Muscle of arm (tissue), 12 donors: ENCODE data around the gene DNPH1. TPM values are rescaled to one million over a fixed set of nuclear protein-coding genes. Genes with fewer than 3 reads are reported as not detected.
A peak's percentile ranks its signal among the peaks of the same experiment; 100 is the strongest.

ENCODE experiments used
- DNase-seq: peaks from one replicate; pipeline ENCODE4 v3.0.0-alpha.2; 2013
- polyA plus RNA-seq, 12 donors: library from polyadenylated mRNA; unstranded; fragments of 120-200 nt; gene quantifications; one replicate each; pipeline ENCODE4 v1.2.1, GENCODE V29; 2013; ENCODE audit not compliant: insufficient read length in 12 of 12

Gene DNPH1
- polyA plus RNA-seq, 12 donors, result 11.6 to 60.2 (median 16.5) TPM; not detected in 1

GRCh38 chr6:43184268-43184985, 44.9 kb downstream of the DNPH1 start:
- DNase-seq, result no peak

DNA sequence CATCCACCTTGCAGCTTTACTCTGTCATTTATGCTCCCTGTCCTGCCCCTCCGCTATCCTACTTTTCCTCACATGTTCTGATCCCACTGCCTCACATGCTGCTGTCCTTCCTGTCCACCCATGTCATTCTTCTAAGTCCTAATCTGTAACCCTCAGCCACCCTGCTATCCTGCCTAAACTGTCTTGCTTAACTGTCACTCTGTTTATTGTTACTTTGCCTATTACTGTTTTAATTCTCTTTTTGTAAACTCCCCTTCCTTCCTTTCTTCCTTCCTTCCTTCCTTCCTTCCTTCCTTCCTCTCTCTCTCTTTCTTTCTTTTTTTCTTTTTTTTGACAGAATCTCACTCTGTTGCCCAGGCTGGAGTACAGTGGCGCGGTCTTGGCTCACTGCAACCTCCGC, 45.8 kb downstream of the DNPH1 start:
- DNase-seq, result no peak

DNA sequence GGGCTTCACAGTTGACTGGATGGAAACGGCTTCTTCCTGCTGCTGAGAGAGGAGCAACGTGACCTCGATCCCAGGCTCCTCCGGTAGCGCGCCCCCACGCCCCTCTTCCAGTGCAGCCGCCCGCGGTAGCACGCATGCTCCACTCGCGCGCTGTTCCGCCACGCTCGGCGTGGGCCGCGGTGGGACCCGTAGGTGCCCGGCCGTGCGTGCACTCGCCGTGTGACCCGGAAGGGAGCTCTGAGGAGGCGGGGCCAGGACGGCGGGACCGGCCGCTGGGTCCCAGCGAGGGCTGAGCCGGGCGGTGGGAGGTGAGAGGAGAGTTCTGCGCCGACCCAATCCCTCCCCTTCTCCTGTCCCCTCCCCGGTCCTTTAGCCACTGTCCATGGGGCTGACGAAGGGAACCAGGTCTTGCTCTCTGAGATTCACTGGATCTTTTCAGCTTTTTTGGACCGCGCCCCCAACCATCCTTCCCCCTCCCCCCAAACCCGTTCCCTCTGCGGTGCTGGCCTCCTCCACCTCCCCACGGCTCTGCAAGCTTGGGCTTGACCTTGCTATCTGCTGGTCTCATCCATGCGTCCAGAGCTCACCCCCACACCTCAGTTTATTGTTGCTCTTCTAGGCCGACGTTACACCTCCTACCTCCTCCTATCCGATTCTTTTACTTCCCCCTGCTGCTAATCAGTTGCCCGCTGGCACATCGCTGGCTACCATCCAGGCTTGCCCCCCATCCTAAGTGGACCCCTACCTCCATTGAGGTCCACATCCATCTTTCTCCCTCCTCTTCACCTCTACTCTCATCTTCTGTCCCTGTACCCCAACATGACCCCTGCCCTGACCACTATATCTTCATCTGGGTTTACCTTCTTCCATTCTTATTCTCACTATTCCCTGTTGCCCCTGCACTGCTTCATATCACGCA, 47.1 kb downstream of the DNPH1 start, which contains the start of gene CUL9:
Gene CUL9 (plus strand): TSS at position 255 of the 919 bp plus-strand sequence. CDS start 2,115 bp downstream, outside the sequence.
- peak; percentile 83 for DNase-seq

DNA sequence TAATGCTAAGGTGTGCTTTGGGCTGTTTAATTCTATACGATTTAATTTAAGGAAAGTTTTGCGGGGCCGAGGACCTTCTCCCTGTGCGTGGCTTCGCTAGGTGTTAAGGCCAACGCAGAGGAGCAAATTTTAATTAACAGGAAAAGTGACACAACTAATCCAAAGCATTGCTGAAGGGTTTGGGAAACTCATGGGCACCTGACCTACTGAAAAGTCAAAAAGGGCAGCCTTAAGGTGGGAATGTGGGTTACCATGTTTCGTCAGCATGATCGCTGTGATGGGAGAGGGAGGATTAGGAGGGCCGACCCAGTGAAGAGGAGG, 47.7 kb downstream of the DNPH1 start:
- DNase-seq, result no peak

GRCh38 chr6:43180985-43181384, 48.3 kb downstream of the DNPH1 start:
- no peak for DNase-seq

- DNase-seq, result no peak
These were observed 49.2 kb downstream of the DNPH1 start for GRCh38 chr6:43180058-43180457.

- no peak for DNase-seq
These were observed 50.1 kb downstream of the DNPH1 start for GRCh38 chr6:43178951-43179830.

GRCh38 chr6:43178150-43178549, 51.1 kb downstream of the DNPH1 start:
- DNase-seq, result no peak

DNA sequence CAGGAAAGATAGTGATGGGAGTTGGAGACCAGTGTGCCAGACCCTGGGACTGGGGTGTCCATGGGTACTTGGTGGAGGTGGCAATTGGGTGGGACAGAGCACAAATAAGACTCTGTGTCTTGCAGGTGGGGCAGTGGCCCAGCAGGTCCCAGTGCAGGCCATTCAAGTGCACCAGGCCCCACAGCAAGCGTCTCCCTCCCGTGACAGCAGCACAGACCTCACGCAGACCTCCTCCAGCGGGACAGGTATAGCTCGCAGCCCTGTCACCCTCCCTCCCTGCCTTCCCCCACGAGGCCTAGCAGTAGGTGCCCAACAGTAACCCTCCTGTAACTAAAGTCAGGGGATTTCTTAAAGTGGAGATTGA, 52.9 kb downstream of the DNPH1 start:
- DNase-seq, result no peak

DNA sequence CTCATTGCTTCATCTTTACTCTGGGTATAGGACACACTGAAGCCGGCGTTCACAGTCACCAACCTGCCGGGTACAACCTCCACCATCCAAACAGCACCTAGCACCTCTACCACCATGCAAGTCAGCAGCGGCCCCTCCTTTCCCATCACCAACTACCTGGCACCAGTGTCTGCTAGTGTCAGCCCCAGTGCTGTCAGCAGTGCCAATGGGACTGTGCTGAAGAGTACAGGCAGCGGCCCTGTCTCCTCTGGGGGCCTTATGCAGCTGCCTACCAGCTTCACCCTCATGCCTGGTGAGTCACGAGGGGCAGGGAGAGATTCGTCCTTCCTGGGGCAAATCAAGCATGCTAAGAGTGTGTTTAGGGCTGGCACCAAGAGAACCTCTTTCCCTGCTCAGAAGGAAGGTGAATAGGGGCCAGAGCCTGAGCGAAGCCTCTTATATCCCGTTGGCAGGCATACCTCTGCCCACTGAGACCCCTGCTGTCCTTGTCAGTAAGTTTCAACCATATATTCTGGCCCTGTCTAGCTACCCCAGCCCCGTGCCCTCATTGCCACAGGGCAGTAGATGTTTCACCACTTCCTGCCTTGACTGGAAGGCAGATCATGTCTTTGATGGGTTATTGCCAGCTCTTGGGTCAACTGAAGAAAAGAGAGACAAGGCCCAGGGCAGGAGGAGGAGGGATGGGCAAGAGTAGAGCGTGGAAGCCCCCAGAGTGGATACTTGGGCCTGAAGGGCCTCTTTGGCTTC, 53.4 kb downstream of the DNPH1 start:
- DNase-seq, result no peak

Other genes with a start within 250 kb of the DNPH1 start
- 10 to 100 TPM in 11 of 12 donors, not detected in 1; 40.0 to 58.7 (median 43.7) TPM for gene PPP2R5D, start 244.9 kb downstream of the DNPH1 start, polyA plus RNA-seq
- gene MEA1, start 215.5 kb downstream of the DNPH1 start, polyA plus RNA-seq, result 10 to 100 TPM in 11 of 12 donors, not detected in 1; 38.6 to 59.5 (median 44.8) TPM
- 100 to 1,000 TPM; 120 to 250 (median 193) TPM for gene KLHDC3, start 215.2 kb downstream of the DNPH1 start, polyA plus RNA-seq
- 10 to 100 TPM in 11 of 12 donors, not detected in 1; 27.3 to 53.6 (median 47.8) TPM for gene RRP36, start 207.9 kb downstream of the DNPH1 start, polyA plus RNA-seq
- gene CUL7, start 175.6 kb downstream of the DNPH1 start, polyA plus RNA-seq, result 10 to 100 TPM in 11 of 12 donors, not detected in 1; 24.3 to 48.6 (median 37.9) TPM
- 10 to 100 TPM in 11 of 12 donors, not detected in 1; 35.2 to 51.9 (median 41.8) TPM for gene MRPL2, start 170.0 kb downstream of the DNPH1 start, polyA plus RNA-seq
- gene KLC4, start 169.8 kb downstream of the DNPH1 start, polyA plus RNA-seq, result 10 to 100 TPM in 11 of 12 donors, not detected in 1; 17.6 to 54.7 (median 24.4) TPM
- 100 to 1,000 TPM in 2 of 12 donors, 10 to 100 TPM in 9, not detected in 1; 35.2 to 193 (median 63.8) TPM for gene PTK7, start 153.2 kb downstream of the DNPH1 start, polyA plus RNA-seq
- gene SRF, start 58.2 kb downstream of the DNPH1 start, polyA plus RNA-seq, result 100 to 1,000 TPM in 1 of 12 donors, 10 to 100 TPM in 11; 34.9 to 100 (median 45.3) TPM
- 10 to 100 TPM in 10 of 12 donors, 1 to 10 TPM in 1, not detected in 1; 6.9 to 40.8 (median 14.7) TPM for gene CUL9, start 47.3 kb downstream of the DNPH1 start, polyA plus RNA-seq
- gene TTBK1, start 14.0 kb upstream of the DNPH1 start, polyA plus RNA-seq, result under 1 TPM in 8 of 12 donors, not detected in 4; 0.05 to 0.15 (median 0.07) TPM
- gene SLC22A7, start 68.8 kb upstream of the DNPH1 start, polyA plus RNA-seq, result under 1 TPM in 2 of 12 donors, not detected in 10; 0.28 to 0.55 TPM
- 1 to 10 TPM in 7 of 12 donors, under 1 TPM in 3, not detected in 2; 0.49 to 2.8 (median 1.2) TPM for gene CRIP3, start 79.3 kb upstream of the DNPH1 start, polyA plus RNA-seq
- 10 to 100 TPM in 11 of 12 donors, not detected in 1; 12.7 to 22.9 (median 15.9) TPM for gene ZNF318, start 140.2 kb upstream of the DNPH1 start, polyA plus RNA-seq
- gene ABCC10, start 198.1 kb upstream of the DNPH1 start, polyA plus RNA-seq, result 10 to 100 TPM in 11 of 12 donors, not detected in 1; 11.8 to 29.7 (median 15.5) TPM
- 1 to 10 TPM in 10 of 12 donors, not detected in 2; 1.5 to 4.9 (median 2.0) TPM for gene DLK2, start 226.1 kb upstream of the DNPH1 start, polyA plus RNA-seq
- gene TJAP1, start 248.1 kb upstream of the DNPH1 start, polyA plus RNA-seq, result 10 to 100 TPM in 11 of 12 donors, not detected in 1; 21.2 to 38.0 (median 25.5) TPM